ENCODE measurements around the gene C20orf144.

DNA sequence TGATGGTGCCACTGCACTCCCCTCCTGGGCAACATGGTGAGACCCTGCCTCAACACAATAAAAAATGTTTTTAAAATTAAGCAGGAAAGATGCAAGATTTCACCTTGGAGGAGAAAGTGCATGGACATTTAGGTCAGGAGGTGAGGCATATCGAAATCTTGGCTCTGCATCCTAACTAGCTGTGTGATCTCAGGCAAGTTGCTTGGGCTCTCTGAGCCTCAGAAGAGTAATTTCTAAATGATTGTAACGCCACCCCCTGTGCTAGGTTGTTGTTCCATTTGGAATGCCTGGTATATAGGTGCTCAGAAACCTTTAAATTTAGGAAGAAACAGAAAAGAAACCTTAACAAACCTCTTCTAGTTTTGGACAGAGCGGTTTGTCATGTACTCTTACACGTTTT, 35.9 kb upstream of the C20orf144 start:
- TF ChIP-seq, protein P1, sequence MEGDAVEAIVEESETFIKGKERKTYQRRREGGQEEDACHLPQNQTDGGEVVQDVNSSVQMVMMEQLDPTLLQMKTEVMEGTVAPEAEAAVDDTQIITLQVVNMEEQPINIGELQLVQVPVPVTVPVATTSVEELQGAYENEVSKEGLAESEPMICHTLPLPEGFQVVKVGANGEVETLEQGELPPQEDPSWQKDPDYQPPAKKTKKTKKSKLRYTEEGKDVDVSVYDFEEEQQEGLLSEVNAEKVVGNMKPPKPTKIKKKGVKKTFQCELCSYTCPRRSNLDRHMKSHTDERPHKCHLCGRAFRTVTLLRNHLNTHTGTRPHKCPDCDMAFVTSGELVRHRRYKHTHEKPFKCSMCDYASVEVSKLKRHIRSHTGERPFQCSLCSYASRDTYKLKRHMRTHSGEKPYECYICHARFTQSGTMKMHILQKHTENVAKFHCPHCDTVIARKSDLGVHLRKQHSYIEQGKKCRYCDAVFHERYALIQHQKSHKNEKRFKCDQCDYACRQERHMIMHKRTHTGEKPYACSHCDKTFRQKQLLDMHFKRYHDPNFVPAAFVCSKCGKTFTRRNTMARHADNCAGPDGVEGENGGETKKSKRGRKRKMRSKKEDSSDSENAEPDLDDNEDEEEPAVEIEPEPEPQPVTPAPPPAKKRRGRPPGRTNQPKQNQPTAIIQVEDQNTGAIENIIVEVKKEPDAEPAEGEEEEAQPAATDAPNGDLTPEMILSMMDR (conservative IDR thresholded peaks at IDR 0.05; ENCODE audit: low read depth in 2 of 2) = no peak
- TF ChIP-seq NANOG (IDR thresholded peaks at IDR 0.05; ENCODE audit: borderline replicate concordance) (no peak), REST (IDR thresholded peaks at IDR 0.05; ENCODE audit: unreplicated experiment) (no peak), POLR2AphosphoS5 (IDR thresholded peaks at IDR 0.05; ENCODE audit: low read depth) (no peak), STAT1 (IDR thresholded peaks at IDR 0.05; ENCODE audit: unreplicated experiment) (no peak), EZH2 (IDR thresholded peaks at IDR 0.05; ENCODE audit: low read depth, unreplicated experiment) (no peak)
